NCI-H345 (cell line): Measurements from ENCODE around the gene ATP2B1.

Source experiments
- DNase-seq: peaks from one replicate; lab custom pipeline; 2025; lab: John Stamatoyannopoulos, UW

The ATP2B1 gene

GRCh38 chr12:89539426-89540223 lies 169.0 kb downstream of the ATP2B1 start:
- DNase-seq = no peak

- DNase-seq = no peak
Observed at GRCh38 chr12:89538897-89539296, 169.7 kb downstream of the ATP2B1 start.
